Endodermal cell (in vitro differentiated cells): Measurements from ENCODE around the gene FAM53A. TPM values are rescaled to one million over a fixed set of nuclear protein-coding genes. Genes with fewer than 3 reads are reported as not detected.
A peak's percentile ranks its signal among the peaks of the same experiment; 100 is the strongest.

ENCODE experiments used
- DNase-seq: peaks from one replicate; pipeline ENCODE4 v3.0.0-alpha.2; 2017
- H3K27ac ChIP-seq: 2 replicates; pipeline ENCODE4 v1.5.1; 2013; ENCODE audit warnings: mild to moderate bottlenecking, low read depth, low read length, moderate library complexity
- H3K27me3 ChIP-seq: 2 replicates; pipeline ENCODE4 v1.6.1; 2013; ENCODE audit warnings: mild to moderate bottlenecking, low read length, moderate library complexity; ENCODE audit not compliant: insufficient read depth, control insufficient read depth, poor library complexity, severe bottlenecking
- H3K36me3 ChIP-seq: 2 replicates; pipeline ENCODE4 v1.7.0; 2013; ENCODE audit warnings: mild to moderate bottlenecking, low read length, moderate library complexity; ENCODE audit not compliant: control insufficient read depth, insufficient read depth
- H3K4me1 ChIP-seq: one replicate; pipeline ENCODE4 v1.7.0; 2013; ENCODE audit warnings: low read length; ENCODE audit not compliant: control insufficient read depth, insufficient read depth
- H3K4me3 ChIP-seq: 2 replicates; pipeline ENCODE4 v1.5.1; 2013; ENCODE audit warnings: mild to moderate bottlenecking, low read length, moderate library complexity
- H3K9ac ChIP-seq: 2 replicates; pipeline ENCODE4 v1.6.1; 2013; ENCODE audit warnings: mild to moderate bottlenecking, low read length, moderate library complexity; ENCODE audit not compliant: poor library complexity, severe bottlenecking; ENCODE audit errors: extremely low read depth
- H3K9me3 ChIP-seq: 2 replicates; pipeline ENCODE4 v1.6.1; 2013; ENCODE audit warnings: mild to moderate bottlenecking, low read length, moderate library complexity; ENCODE audit not compliant: control insufficient read depth
- H3K27ac Mint-ChIP-seq: 2 replicates; pipeline ENCODE4 v1.8.0; 2020; ENCODE audit warnings: mixed read lengths
- H3K27me3 Mint-ChIP-seq: 2 replicates; pipeline ENCODE4 v1.8.0; 2021; ENCODE audit warnings: mild to moderate bottlenecking, mixed read lengths; ENCODE audit not compliant: insufficient read depth
- H3K36me3 Mint-ChIP-seq: 2 replicates; pipeline ENCODE4 v1.8.0; 2020; ENCODE audit warnings: low read depth, mixed read lengths
- H3K4me1 Mint-ChIP-seq: 2 replicates; pipeline ENCODE4 v1.8.0; 2020; ENCODE audit warnings: mixed read lengths
- H3K4me3 Mint-ChIP-seq: 2 replicates; pipeline ENCODE4 v1.8.0; 2020; ENCODE audit warnings: mild to moderate bottlenecking, moderate library complexity, mixed read lengths
- H3K9me3 Mint-ChIP-seq: 2 replicates; pipeline ENCODE4 v1.8.0; 2020; ENCODE audit warnings: mild to moderate bottlenecking, mixed read lengths
- CTCF ChIP-seq: fragments of 200-600 bp; sonication (generic); conservative IDR thresholded peaks from 2 replicates; pipeline ENCODE4 v1.5.0; 2021; ENCODE audit warnings: antibody characterized with exemption, mild to moderate bottlenecking
- WGBS, 2 experiments: methylation state at CpG; one replicate each; pipeline versions ENCODE4 v1.1.5 to v1.1.7; 2013; ENCODE audit warnings: missing lambda C conversion rate in 2 of 2, mixed read lengths in 1 of 2; ENCODE audit not compliant: insufficient coverage in 1 of 2, insufficient read length in 1 of 2; 5-methylcytosine and 5-hydroxymethylcytosine counted together
- total RNA-seq, 2 donors: library from RNA; stranded (reverse); fragmentation: NEBNext Ultra II Directional in 1 of 2; extraction: Animal tissue kit (Norgen Biotek cat#: 25700) in 1 of 2; gene quantifications; 2 replicates in 1 of 2; 3 replicates in 1 of 2; pipeline ENCODE4 v1.2.1, GENCODE V29; 2021

Gene FAM53A
- total RNA-seq, 2 donors from 2014 or later: 3.7 to 4.9 TPM

GRCh38 chr4:1716065-1716945 is 32.2 kb upstream of the FAM53A start:
- no peaks in the 10 kb centered on the region for H3K27me3 ChIP-seq
- H3K9me3 Mint-ChIP-seq: no peaks in the 10 kb centered on the region
- 95 to 97% methylated on average over 4 to 15 of the region's 15 CpGs for WGBS, 2 experiments
- peaks cover 3% of the 10 kb centered on the region for H3K4me1 ChIP-seq
- peak; percentile 35 for DNase-seq
- H3K36me3 Mint-ChIP-seq: peaks cover 6% of the 10 kb centered on the region
- H3K4me3 ChIP-seq: no peak overlapping the region
- no peaks in the 10 kb centered on the region for H3K9me3 ChIP-seq
- H3K9ac ChIP-seq: no peak overlapping the region
- H3K4me1 Mint-ChIP-seq: peaks cover 12% of the 10 kb centered on the region
- no peaks in the 10 kb centered on the region for H3K27me3 Mint-ChIP-seq
- no peak overlapping the region for H3K27ac ChIP-seq
- peaks cover 7% of the 10 kb centered on the region for H3K36me3 ChIP-seq
- TF ChIP-seq CTCF: no peak
- H3K27ac Mint-ChIP-seq: no peak overlapping the region
- H3K4me3 Mint-ChIP-seq: no peak overlapping the region

GRCh38 chr4:1715002-1715758 is 31.1 kb upstream of the FAM53A start:
- no peak for TF ChIP-seq CTCF
- no peak for DNase-seq
- Mint-ChIP-seq H3K4me3 (no peak overlapping the region), H3K9me3 (no peaks in the 10 kb centered on the region), H3K27me3 (no peaks in the 10 kb centered on the region), H3K4me1 (peaks cover 18% of the 10 kb centered on the region), H3K27ac (no peak overlapping the region), H3K36me3 (peaks cover 12% of the 10 kb centered on the region)
- 93 to 95% methylated on average over 16 of the region's 16 CpGs for WGBS, 2 experiments
- Histone ChIP-seq H3K9me3 (no peaks in the 10 kb centered on the region), H3K9ac (no peak overlapping the region), H3K27me3 (no peaks in the 10 kb centered on the region), H3K27ac (no peak overlapping the region), H3K4me3 (no peak overlapping the region), H3K4me1 (peaks cover 3% of the 10 kb centered on the region), H3K36me3 (peaks cover 11% of the 10 kb centered on the region)

GRCh38 chr4:1714303-1715001 is 30.3 kb upstream of the FAM53A start:
- peak; percentile 25 for TF ChIP-seq CTCF
- H3K27me3 ChIP-seq: no peaks in the 10 kb centered on the region
- peak; percentile 76 for DNase-seq
- H3K27me3 Mint-ChIP-seq: no peaks in the 10 kb centered on the region
- H3K9me3 Mint-ChIP-seq: no peaks in the 10 kb centered on the region
- H3K4me1 ChIP-seq: peaks cover under 1% of the 10 kb centered on the region
- H3K4me3 ChIP-seq: no peak overlapping the region
- WGBS, 2 experiments: 84 to 89% methylated on average over 5 to 9 of the region's 9 CpGs
- peaks cover 17% of the 10 kb centered on the region for H3K36me3 Mint-ChIP-seq
- H3K36me3 ChIP-seq: peaks cover 12% of the 10 kb centered on the region
- peaks cover 18% of the 10 kb centered on the region for H3K4me1 Mint-ChIP-seq
- peak overlapping the region; percentile 86 for H3K4me3 Mint-ChIP-seq
- no peaks in the 10 kb centered on the region for H3K9me3 ChIP-seq
- H3K27ac Mint-ChIP-seq: peak overlapping the region; percentile 10
- no peak overlapping the region for H3K27ac ChIP-seq
- no peak overlapping the region for H3K9ac ChIP-seq
